HG02610 (cell line): ENCODE measurements around the gene FBXW4.
"Not testable (repeated sequence)": the region's sequence is repeated elsewhere in the genome, so short reads cannot be mapped to it uniquely, and the experiment has no call there.

Experiments used
- ATAC-seq: cut with Tn5 transposase; IDR thresholded peaks from one replicate; pipeline ENCODE4 v1.9.1; 2021; ENCODE audit warnings: mild to moderate bottlenecking, moderate library complexity; ENCODE audit not compliant: unreplicated experiment

Gene FBXW4

DNA sequence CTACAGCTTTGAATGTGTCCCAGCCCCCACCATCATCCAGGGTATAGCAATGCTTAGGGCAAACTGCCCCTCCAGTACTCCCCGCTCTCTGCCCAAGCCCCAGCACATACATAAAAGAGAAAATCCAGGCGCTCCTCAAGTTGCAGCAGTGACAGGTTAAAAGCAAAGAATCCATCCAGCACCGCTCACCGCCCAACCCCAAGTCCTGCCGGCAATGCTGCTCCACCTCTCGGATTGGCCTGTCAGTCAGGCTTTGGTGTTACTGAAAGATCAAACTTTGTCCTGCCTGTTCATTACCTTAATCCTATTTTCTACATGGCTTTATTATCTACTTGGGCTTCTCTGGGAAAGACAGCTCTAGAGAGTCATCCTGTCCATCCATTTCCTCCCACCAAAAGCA is 75.0 kb downstream of the FBXW4 start:
- ATAC-seq, result no peak

DNA sequence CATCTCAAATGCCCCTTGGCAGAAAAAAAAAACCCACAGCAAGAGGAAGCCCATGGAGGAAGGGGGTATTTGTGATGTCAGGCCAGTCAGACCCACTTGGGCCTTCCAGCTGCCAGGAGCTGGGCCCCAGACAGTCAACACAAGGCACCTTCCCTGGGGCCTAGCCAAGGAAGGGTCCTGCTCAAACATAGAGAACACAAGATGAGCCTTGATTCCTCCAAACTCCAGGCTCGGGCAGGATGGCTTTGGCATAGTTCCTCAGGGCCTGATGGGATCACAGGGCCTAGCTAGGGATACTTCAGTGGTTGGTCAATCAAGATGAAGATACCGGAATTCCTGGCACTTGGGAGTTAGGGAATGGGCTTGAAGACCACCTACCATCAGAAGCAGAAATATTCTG is 76.1 kb downstream of the FBXW4 start:
- no peak for ATAC-seq

DNA sequence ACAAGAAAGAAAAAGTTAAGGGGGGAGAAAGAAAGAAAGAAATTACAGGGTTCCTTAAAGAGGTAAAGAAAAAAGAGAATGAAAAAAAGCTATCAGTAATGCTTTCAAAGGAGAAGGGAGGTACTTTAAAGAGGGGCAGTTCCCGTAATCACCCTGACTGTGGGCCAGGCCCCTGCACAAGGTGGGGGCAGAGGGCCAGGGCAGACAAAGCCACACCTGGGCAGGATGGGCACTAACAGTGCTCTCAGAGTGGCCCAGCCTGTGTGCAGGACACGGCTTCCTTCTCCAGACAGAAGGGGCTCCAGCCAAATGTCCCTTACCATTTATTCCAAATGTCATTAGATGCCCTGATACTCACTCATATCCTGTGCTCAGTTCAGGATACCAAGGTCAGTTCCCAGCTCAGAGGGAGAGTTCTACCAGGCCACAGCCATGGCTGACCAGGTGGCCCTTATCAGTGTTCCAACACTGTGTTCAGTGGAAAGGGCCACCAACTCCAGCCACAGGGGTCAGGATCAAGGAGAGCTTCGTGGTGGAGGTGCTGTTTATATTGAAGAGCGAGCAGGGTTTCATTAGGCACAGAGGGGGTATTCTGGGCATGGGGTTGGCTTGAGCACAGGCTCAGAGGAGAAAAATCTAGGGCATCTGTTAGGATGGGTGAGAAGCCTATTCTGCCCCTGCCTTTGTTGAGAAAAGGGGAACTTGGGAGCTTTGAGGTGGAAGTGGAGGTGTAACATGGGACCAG is 77.0 kb downstream of the FBXW4 start:
- no peak for ATAC-seq

DNA sequence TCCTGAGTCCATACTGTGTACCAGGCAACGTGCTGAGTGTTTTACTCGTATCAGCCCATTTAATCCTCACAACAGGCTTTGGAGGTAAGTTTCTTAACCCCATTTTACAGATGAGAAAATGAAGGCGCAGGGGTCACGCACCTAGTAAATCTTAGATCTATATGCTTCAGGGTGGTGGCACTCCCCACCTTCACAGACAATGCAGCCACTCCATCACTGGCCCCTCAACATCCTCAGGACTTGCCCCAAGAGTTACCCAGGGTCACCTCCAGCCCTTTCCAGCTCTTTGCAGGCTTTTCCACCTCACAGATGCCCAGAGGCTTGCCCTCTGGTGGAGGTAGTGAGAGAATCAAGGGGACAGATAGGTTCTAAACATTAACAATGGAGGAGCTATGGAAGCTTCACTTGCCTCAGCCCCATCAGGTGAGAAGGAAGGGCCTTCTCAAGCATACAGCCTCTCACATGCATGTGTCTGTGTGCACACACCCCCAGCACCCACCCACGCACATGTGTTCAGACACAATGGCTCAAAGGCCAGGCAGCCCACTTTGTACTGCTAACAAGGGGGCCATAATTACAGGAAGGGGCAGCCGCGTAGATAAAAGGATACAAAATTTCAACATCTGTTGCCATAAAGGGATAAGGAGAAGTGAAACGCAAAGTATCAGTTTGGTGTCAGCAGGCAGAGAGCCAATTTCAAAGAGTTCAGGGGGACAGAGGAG is 77.7 kb downstream of the FBXW4 start:
- ATAC-seq, result no peak

DNA sequence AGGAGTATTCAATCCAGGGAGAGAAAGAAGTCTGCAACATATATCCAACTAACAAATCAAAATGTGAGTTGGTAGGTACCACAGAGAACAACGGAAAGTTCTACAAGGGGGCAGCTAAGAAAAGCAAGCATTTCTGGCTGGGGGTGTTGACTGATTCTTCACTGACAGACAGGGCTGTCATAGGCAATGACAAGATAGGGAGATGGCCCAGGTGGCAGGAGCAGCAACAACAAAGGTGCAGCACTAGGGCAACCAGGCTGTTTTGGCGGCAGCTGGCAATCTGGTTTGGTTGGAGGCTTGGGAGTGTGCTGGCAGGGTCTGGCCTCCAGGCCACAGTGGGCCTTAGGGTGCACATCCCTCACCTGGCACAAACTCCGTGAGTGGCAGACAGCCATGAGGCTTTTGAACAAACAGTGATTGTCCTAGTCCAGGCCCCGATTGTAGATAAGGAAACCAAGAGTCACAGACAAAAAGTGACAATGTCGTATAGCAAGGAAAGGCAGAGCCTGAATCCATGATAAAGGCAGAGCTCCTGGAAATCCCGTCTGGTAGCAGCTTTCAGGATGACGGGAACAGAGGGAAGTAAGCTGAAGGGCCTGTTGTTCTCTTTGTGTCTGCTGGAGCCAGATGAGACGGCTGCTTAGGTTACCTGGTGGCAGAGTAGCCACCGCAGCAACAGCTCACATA is 78.4 kb downstream of the FBXW4 start:
- no peak for ATAC-seq

DNA sequence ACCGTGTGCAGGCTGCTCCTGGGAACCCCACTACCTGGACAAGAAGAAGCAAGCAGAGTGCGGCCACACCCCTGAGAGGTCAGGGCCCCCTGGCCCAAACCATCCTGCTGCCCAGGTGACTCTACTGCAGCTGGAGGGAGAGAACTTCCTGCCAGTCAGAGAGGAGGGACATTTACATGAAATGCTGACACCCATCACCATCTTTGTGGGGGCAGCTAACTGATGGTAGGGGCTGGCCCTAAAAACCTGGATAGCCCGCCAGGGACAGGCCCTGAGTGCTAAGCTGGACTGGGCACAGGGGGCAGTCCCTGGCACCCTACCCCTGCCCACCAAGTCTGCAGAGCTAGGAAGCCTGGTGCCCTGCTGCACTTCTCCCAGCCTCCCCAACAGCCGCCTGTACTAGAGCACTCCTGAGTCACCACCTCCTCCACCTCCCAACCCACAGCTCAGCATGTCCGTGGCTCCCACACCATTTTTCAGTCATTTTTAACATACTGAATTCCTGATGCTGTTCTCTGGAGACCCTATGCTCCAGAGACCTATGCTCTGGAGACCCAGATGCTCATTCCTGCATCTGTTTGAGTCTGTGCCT is 79.3 kb downstream of the FBXW4 start:
- no peak for ATAC-seq

- ATAC-seq, result no peak
Measured at GRCh38 chr10:101614663-101615524, 80.1 kb downstream of the FBXW4 start.

DNA sequence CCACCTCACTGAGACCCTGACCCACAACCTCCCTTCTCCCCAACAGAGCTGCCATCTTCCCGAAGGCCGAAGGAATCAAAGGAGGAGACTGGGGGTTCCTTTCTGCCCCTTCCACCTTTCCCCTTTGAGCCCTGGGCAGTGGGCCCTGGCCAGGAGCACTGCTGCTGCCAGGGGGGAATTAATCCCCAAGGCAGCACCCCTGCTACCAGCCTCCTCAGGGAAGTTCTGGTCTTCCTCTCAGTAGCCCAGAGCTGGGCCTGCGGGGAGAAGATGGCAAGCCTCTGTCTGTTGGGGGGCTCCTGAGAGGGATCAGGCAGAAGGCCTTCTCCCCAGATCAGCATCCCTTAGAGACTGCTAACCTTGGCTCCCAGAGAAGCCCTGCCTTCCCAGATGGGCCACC is 81.3 kb downstream of the FBXW4 start:
- ATAC-seq, result no peak

GRCh38 chr10:101612872-101613271 is 82.1 kb downstream of the FBXW4 start:
- no peak for ATAC-seq

GRCh38 chr10:101612086-101612485 is 82.9 kb downstream of the FBXW4 start:
- ATAC-seq, result no peak

DNA sequence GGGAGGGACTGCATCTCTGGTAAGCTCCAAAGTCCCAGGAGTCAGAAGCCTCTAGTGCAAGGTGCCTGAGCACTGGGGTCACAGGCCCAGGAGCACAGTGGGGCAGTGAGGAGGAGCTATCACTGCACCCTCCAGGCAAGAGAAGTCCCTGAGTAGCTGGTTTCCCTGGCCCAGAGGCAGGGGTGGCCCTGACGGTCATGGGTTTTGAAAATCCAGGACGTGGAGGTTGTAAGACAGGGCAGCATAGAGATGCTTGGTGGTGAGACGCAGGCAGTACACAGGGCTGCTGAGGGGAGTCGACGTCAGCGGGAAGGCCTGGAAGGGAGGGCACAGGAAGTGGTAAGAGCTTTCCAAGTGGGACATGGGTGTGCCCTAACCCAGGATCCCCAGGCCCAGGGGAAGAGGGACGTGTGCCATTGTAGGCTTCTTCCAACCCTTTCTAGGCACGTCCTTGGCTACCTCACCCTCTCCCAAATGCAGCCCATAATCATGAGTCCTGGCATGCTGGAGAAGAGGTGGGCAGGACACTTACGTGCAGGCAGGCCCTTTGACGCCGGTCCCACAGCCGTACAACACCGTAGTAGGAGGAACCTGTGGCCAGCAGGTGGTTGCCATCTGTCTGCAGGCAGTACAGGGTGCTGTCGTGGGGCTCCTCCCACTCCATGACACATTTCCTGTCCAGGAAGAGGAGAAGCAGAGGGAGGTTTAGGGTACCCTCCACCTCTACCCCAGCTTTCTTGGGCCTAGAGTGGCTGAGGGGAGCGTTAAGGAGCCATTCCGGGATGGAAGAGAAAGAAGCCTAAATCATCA is 83.7 kb downstream of the FBXW4 start:
- no peak for ATAC-seq

GRCh38 chr10:101609481-101609880 is 85.5 kb downstream of the FBXW4 start:
- no peak for ATAC-seq

DNA sequence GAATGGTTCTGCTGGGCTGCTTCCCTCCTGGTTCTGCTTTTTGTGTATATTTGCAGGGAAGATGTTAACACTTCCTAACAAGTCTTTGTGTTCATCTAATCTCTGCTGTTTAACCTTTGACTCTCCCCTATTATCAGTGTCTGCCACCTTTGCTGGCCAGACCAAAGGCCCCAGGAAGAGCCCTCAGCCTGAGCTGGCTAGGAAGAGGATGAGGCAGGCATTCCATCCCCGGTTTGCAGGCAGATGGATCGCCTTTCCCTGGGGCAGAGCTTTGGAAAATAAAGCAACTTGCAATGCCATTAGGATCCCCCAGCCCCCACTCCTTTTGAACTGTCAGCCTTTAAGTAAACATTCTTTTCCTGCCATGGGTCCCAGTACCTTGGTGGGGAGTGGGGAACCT is 87.8 kb downstream of the FBXW4 start:
- no peak for ATAC-seq

DNA sequence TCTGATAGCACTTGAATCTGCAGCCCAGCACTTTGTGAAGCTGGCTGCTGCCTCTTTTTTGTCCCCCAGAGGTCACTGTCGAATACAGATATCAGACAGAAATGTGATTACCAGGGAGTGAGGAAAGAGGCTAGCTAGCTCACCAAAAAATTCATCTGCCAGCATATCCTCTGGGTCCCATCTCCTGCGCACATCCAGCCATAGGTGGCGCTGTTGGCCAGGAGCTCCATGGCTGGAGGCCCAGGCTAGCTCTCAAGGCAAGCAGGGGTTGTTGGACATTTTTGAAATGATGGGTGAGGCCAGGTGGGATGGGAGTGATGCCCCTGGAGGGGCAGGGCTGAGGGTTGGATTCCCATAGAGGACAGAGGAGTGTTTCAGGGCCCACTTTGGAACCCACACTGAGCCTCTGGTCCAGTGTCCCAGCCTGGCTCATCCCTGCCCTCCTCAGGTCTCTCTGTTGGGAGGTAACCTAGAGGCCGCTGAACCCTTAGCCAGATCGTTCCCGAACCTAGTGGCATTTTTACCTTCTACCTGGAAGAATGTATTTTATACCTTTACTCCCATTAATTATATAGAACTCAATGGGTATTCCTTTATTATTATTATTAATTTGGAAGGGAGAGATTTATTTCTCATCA is 92.1 kb downstream of the FBXW4 start:
- ATAC-seq, result no peak

DNA sequence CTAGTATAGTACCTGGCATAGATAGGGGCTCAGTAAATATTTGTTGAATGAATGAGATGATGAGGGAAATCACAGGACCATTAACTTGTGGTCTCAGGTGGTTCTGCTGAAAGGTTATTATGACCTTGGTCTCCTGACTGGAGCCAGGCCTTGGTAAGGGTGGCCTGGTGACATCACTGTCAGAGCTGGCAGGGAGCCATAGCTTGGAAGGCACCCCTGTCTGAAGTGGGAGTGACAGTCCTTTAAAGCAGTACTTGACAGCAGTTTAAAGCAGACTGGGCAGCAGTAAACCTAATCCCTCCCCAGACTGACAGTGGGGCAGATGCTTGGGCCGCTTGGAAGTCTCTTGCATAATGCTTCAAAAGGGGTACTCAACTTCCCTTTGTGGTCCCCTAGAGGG is 93.4 kb downstream of the FBXW4 start:
- no peak for ATAC-seq

DNA sequence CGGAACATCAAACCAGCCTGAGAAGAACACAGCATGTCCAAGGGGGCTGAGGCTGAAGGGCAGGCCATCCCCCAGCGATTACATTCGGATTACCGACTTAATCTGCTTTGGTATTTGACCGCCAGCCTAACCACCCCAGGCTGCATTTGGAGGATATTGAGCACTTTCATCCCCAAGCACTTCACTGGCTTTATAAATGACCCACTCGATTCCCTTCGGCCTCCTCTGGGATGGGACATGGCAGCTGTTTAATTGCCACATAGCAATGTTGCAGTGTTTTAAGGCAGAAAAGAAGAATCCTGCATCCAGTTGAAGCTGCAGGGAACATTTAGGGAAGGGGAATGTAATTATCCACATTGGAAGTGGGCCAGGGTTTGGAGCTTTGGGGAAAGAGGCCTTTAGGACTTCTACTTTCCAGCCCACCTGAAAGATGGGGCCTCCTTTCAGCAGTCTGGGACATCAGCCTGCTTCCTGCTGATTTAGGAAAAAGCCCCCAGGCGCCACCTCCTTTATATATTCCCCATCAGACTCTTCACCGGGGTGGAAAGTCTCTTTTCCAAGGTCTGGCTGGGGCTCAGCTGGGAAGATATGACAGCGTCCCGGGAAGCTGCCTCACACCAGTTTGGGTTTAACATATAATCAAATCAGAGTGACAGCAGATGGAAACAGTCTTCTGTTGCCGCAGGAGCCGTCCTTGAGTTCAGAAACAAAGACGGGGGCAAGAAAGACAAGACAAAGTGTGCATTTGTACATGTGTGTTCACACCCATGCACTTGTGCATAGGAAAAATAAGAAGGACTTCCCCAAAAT is 97.7 kb downstream of the FBXW4 start:
- ATAC-seq, result no peak

- no peak for ATAC-seq
Measured at GRCh38 chr10:101595591-101596433, 99.2 kb downstream of the FBXW4 start.

DNA sequence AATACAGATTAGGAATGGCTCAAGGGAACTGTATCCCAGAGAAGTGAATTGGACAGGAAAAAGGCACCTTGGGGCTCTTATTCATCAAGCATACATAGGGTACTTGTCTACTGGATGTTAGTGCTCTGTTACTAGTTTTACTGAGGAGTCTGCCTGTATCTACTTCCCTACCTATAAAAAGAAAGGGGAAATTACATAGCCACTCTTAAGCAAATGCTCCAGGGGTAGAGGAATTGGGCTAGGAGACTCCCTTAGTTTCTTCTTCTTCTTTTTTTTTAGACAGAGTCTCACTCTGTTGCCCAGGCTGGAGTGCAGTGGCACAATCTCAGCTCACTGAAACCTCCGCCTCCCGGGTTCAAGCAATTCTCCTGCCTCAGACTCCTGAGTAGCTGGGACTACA is 101.6 kb downstream of the FBXW4 start:
- ATAC-seq, result not testable (repeated sequence)
